Glomerular visceral epithelial cell (primary cell): ENCODE measurements around the gene XRCC4.

Source experiments
- DNase-seq: peaks from one replicate; pipeline ENCODE4 v3.0.0-alpha.2; 2016; ENCODE audit errors: extremely low spot score

Gene XRCC4

DNA sequence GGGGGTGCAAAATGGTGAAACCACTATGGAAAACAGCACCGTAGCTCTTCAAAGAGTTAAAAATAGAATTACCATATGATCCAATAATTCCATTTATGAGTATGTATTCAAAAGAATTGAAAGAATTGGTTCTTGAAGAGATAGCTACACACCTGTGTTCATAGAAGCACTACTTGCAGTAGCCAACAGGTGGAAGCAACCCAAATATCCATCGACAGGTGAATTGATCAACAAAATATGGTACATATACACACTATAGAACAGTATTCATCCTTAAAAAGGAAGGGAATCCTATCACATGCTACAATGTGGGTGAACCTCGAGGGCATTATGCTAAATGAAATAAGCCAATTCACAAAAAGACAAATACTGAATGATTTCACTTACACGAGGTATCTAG, 308.5 kb downstream of the XRCC4 start:
- no peak for DNase-seq

DNA sequence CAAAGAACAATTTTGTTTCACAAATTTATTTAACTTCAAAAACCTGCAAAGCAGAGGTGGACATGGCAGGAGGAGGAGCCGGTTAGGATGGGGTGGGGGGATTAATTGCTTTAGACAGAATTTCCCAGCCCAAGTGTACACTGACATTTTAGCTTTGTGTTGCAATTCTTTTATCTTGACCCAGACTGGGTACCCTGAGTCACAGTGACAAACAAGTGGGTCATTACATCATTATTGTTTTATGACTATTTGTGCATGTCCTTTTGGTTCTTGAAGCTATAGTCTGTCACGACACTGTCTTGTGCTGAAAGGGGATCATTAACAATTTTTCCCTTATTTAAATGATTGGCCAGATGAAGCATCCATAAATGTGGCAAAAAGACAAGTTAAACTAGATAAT, 309.7 kb downstream of the XRCC4 start:
- DNase-seq = no peak

DNA sequence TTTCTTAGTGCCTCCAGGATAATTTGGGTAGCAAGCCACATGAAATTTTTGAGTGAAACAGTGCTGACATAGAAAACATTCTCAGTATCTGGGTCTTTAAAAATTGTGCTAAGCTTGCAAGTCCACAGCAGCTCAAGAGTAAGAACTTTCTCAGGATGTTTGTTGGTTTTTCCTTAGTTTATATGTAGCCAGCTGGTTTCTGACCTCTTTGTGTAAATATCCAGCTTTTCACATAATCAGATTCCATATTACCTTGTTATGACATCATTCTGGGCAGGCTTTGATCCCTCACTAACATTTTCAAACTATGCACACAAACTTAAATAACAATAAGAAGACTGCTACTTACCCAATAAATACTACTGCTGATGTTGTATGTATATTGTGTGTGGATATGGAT, 311.3 kb downstream of the XRCC4 start:
- DNase-seq = no peak

DNA sequence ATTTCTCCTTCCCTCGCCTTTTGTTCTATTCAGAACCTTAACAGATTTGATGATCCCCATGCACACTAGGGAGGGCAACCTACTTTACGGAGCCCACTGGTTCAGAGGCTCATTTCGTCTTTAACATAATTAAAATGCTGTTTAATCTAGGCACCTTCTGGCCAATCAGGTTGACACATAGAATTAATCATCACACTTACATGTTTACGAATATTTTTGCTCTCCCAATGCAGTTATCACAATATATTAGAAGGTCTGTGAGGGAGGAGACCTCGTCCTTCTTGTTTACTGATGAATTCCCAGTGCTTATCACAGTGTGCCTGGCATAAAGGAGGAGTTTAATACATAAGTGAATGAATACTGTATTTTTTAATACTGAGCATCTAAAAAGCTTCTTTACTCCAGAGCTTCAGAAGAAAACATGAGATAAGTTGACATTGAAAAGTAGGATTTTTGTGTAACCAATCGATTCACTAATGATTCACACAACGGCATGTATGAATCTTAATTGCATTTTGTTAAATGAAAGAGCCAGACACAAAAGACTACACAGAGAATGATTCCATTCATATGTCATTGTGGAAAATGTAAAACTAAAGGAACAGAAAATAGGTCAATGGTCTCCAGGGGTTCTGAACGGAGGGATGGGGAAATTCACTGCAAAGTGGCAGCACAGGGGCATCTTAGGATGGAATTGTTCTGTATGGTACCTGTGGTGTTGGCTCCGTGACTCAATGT, 315.6 kb downstream of the XRCC4 start:
- DNase-seq = no peak

DNA sequence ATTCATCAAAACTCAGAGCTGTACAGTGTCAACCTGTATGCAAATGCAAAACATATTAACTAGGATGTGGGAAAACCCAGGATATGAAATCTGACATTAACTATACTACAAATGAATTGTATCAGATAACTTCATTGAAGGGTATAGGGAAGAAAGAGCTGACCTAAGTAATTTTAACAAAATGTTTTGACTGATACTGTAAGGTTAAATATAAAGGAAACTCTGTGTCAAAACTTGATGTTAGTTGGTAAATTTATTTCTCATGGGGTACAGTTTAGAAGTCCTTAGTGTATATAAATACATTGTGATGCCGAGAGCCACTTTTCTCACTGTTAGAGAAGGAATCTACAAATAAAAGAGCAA, 316.1 kb downstream of the XRCC4 start:
- DNase-seq = no peak

DNA sequence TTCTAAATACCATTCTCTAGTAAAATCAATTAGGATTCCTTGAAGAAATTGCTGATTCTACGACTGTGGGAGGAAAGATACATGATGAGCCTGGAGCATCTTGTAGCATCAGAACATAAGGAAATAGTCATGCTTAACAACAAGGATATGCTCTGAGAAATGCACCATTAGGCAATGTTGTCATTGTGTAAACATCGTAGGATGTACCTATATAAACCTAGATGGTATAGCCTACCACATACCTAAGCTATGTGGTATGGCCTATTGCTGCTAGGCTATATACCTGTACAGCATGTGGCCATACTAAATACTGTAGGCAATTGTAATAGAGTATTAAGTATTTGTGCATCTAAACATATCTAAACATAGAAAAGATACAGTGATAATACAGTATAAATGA, 316.8 kb downstream of the XRCC4 start:
- no peak for DNase-seq

DNA sequence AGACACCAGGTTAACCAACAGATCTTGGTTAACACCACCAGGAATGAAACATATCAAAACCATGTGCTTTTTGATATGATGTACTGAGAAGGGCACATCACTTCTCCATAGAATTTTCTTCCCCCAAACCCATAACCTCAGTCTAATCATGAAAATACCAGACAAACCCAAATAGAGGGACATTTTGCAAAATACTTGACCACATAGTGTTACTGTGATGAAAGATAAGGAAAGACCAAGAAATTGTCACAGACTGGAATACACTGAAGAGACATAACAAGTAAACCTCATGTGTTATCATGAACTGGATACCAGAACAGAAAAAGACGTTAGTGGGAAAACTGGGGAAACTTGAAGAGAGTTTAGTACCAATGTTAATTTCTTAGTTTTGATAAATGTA, 319.3 kb downstream of the XRCC4 start:
- no peak for DNase-seq

DNA sequence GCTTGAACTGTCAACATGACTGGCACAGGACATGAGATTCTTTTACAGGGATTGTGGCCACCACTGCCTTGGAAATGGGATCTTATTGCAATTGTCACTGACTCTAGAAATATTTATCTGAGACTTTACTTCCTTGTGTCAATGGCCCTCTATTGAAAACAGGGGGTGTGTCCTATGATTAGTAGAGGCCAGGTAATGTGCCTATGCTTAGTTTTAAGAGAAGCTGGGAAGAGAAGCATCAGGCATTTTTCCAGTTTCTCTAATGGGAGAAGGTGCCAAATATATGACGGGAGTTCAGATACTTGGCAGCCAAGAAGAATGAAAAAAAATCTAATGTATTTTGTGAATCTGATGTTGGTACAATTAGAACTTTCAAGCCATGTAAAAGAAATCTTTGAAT, 320.3 kb downstream of the XRCC4 start:
- DNase-seq = no peak

DNA sequence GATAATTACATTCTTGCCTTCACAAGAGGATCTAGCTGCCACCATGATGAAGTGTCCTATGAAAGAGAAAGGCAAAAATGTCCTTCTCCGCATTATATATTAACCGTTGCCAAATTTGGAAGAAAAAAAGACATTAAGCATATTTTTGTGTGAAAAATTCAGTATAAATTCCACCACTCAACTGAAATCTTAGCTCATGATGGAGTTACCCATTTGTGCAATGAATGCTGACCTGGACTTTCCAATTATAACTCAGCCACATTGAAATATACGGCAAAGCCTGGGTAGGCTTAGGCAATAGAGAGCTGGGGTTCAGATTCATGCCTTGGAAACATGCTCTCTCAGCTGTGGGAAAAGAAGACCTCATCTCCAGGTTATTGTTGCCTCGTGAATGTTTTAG, 322.9 kb downstream of the XRCC4 start:
- DNase-seq = no peak

DNA sequence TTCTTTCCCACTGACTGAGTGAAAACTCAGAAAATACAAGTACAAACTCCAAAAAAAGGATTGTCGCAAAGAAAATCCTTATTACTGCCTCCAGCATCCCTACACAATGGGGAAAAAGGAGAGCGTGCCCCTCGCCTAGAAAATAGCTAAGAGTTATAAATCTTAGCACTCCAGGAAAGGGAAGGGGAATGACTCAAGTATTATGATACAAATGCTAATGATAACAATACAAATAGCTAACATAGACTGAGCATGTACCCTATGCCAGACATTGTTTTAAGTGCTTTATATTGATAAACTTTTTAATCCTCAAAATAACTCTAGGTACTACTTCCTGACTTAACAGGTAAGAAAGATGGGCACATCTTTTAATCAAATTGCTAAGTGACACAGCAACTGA, 323.4 kb downstream of the XRCC4 start:
- DNase-seq = no peak

DNA sequence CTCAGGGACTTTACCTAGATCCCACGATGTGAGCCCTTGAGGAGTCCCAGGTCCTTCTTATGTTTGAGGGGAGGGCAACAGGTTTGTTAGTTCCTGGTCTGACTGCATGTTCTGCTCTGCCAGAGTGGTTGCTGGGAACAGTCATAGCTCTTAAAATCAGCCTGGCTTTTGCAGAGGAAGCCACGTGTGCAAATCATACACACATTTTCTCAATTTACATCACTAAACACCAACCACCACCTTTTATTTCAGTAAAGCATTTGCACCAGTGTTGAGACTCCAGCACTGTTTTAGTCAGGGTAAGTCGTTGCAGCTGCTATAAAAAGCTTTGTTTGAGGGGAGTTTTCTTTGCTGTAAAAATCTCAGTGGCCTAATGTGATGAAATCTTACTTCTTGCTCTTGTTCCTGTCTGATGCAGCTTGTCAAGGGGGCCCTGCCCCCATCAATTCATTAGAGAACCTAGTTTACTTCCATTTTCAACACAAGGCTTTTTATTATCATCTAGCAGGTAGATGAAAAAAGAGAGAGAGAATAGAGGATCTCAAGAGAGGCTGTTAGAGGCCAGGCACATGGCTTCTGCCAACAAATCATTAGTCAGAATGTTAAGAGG, 323.9 kb downstream of the XRCC4 start:
- DNase-seq = no peak

DNA sequence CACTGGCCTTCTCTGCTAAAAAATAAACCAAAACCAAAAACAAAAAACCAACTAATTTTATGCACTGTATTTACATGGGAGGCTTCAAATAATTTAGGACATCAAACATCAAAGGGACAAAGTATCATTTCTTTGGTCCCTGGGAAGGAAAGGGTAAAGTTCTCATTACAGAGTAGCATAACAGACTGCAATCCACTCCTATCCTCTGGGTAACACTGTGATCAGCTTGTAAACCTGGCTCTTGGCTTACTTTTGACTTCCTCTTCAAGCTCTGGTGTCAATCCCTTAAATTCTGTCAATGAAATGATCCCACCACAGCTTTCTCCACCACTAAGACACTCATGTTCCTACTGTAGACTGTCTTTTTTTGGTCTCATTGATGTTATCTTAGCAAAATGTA, 324.4 kb downstream of the XRCC4 start:
- no peak for DNase-seq
